Left ventricle myocardium inferior (tissue), 1 donor: Measurements from ENCODE around the gene RSRC1. TPM values are rescaled to one million over a fixed set of nuclear protein-coding genes. Genes with fewer than 3 reads are reported as not detected.

Source experiments
- DNase-seq: peaks from one replicate; pipeline ENCODE4 v3.0.0-alpha.2; 2020
- H3K27ac ChIP-seq: fragments of 200-600 bp; replicated peaks from 2 replicates; pipeline ENCODE4 v1.8.0; 2021
- H3K27me3 ChIP-seq: fragments of 200-600 bp; 2 replicates; pipeline ENCODE4 v1.8.0; 2021; ENCODE audit warnings: low read depth
- H3K36me3 ChIP-seq: fragments of 200-600 bp; 2 replicates; pipeline ENCODE4 v1.8.0; 2021
- H3K4me1 ChIP-seq: fragments of 200-600 bp; 2 replicates; pipeline ENCODE4 v1.8.0; 2021
- H3K4me3 ChIP-seq: fragments of 200-600 bp; 2 replicates; pipeline ENCODE4 v1.8.0; 2021; ENCODE audit warnings: mild to moderate bottlenecking, moderate library complexity
- H3K9me3 ChIP-seq: fragments of 200-600 bp; replicated peaks from 2 replicates; pipeline ENCODE4 v1.8.0; 2021
- CTCF ChIP-seq: fragments of 200-600 bp; IDR thresholded peaks from 2 replicates; pipeline ENCODE4 v1.8.0; 2021; ENCODE audit warnings: antibody characterized with exemption, mild to moderate bottlenecking, borderline replicate concordance
- intact Hi-C: fragments of 100-400 bp; cut with micrococcal nuclease; formaldehyde crosslinking; loops from one replicate; pipeline ENCODE4 v1.11.0; 2022
- total RNA-seq: library from RNA; stranded (reverse); fragmentation: NEBNext Ultra II Directional; extraction: Animal tissue kit (Norgen Biotek cat#: 25700); gene quantifications from one replicate; pipeline ENCODE4 v1.2.1, GENCODE V29; 2021
- donor health status: DM: no; HTN: yes; CAD: no; lungs with severe emphysema.

RSRC1 gene
- total RNA-seq, 1 donor from 2014 or later: 19.1 TPM

GRCh38 chr3:158354713-158355112 lies 244.8 kb downstream of the RSRC1 start:
- intact Hi-C loops: no loop called here
- no peaks in the 10 kb centered on the region for H3K9me3 ChIP-seq
- H3K36me3 ChIP-seq: peaks cover 4% of the 10 kb centered on the region
- no peaks in the 10 kb centered on the region for H3K4me1 ChIP-seq
- H3K4me3 ChIP-seq: no peak overlapping the region
- TF ChIP-seq CTCF: no peak
- no peak overlapping the region for H3K27ac ChIP-seq
- DNase-seq: no peak
- no peaks in the 10 kb centered on the region for H3K27me3 ChIP-seq

- H3K9me3 ChIP-seq: no peaks in the 10 kb centered on the region
- no peak for DNase-seq
- H3K4me3 ChIP-seq: no peak overlapping the region
- H3K36me3 ChIP-seq: peaks cover 6% of the 10 kb centered on the region
- no peak for TF ChIP-seq CTCF
- no peaks in the 10 kb centered on the region for H3K27me3 ChIP-seq
- intact Hi-C loops: no loop called here
- no peaks in the 10 kb centered on the region for H3K4me1 ChIP-seq
- no peak overlapping the region for H3K27ac ChIP-seq
These were observed 246.0 kb downstream of the RSRC1 start for GRCh38 chr3:158355623-158356588.

GRCh38 chr3:158359339-158359738 lies 249.4 kb downstream of the RSRC1 start:
- intact Hi-C loops: no loop called here
- no peaks in the 10 kb centered on the region for H3K9me3 ChIP-seq

DNA sequence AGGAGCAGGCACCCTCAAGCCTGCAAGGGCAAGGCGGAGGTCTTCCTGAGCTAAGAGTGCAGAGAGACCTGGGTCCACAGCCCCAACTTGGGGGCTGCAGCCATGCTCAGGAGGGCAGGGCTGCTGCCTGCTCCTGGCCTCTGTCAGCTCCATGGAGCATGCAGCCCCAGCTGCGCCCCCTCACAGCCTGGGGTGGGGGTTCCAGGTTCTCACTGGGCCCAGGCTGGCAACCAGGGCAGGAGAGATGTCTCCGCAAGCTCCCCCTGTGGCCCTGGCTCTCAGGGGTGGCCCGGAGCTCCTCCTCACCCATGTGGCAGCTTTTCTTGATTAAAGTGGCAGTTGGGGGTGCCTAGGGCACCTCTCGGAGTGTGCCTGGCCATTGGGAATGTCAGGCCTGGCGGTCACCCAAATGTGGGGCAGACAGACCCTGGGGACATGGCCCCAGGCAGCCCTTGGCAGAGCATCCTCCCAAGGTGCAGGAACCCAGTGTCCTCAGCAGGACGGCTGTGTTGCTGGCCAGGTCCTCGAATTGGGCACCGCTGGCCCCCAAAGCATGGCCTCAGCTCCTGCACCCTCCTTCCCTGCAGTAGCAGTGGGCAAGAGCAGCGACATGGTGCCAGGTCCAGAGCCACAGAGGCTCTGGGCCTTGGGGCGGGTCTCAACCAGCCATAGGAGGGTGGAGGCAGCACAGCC lies 251.0 kb downstream of the RSRC1 start:
- H3K9me3 ChIP-seq: peaks cover 10% of the 10 kb centered on the region
- TF ChIP-seq CTCF: no peak
- no peak overlapping the region for H3K27ac ChIP-seq
- H3K27me3 ChIP-seq: no peaks in the 10 kb centered on the region
- no peak for DNase-seq
- intact Hi-C loops: no loop called here
- H3K36me3 ChIP-seq: peaks cover 6% of the 10 kb centered on the region
- H3K4me3 ChIP-seq: no peak overlapping the region
- H3K4me1 ChIP-seq: no peaks in the 10 kb centered on the region

More at GRCh38 chr3:158359339-158359738, 249.4 kb downstream of the RSRC1 start:
- no peak overlapping the region for H3K27ac ChIP-seq
- H3K4me3 ChIP-seq: no peak overlapping the region
- H3K36me3 ChIP-seq: peaks cover 6% of the 10 kb centered on the region
- DNase-seq: no peak
- no peaks in the 10 kb centered on the region for H3K4me1 ChIP-seq
- no peak for TF ChIP-seq CTCF
- H3K27me3 ChIP-seq: no peaks in the 10 kb centered on the region

DNA sequence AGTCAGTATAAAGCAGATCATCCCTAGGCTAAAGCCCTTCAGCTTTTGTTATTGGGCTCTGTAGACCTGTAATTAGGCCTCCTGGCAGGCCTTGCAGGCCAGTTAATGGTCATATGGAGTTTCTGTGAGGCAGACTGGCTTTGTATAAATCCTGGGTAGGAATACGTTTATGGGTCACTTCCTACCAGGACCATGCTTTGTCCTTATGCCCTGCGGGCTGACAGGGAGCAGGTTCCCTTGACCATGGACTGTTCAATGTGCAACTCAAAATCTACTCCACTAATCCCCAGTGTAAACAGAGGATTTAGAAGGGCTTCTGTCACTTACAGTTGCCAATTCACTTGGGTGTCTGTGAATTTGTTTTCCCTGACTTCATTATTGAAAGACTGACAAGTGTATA lies 258.4 kb downstream of the RSRC1 start:
- Histone ChIP-seq H3K4me1 (no peaks in the 10 kb centered on the region), H3K9me3 (peaks cover 24% of the 10 kb centered on the region), H3K4me3 (no peak overlapping the region), H3K27me3 (no peaks in the 10 kb centered on the region), H3K36me3 (no peaks in the 10 kb centered on the region), H3K27ac (no peak overlapping the region)
- intact Hi-C loops: no loop called here
- no peak for TF ChIP-seq CTCF
- no peak for DNase-seq
